H9 (cell line): ENCODE data around the gene AIF1L. TPM values are rescaled to one million over a fixed set of nuclear protein-coding genes. Genes with fewer than 3 reads are reported as not detected.

Source experiments
- DNase-seq: peaks from one replicate; pipeline ENCODE4 v3.0.0-alpha.2; 2017
- H2AFZ ChIP-seq: one replicate; pipeline ENCODE4 v1.6.1; 2013; ENCODE audit warnings: mild to moderate bottlenecking, low read length, control low read depth, moderate library complexity
- H2AK5ac ChIP-seq: 2 replicates; pipeline ENCODE4 v1.6.1; 2013; ENCODE audit warnings: low read length, control low read depth, mixed read lengths; ENCODE audit not compliant: insufficient read length
- H2BK120ac ChIP-seq: one replicate; pipeline ENCODE4 v1.6.1; 2013; ENCODE audit warnings: low read depth, mild to moderate bottlenecking, low read length, control low read depth, inconsistent platforms; ENCODE audit not compliant: poor library complexity, severe bottlenecking
- H2BK12ac ChIP-seq: 2 replicates; pipeline ENCODE4 v1.6.1; 2013; ENCODE audit warnings: low read length, control low read depth, mixed read lengths, low read depth; ENCODE audit not compliant: insufficient read length
- H2BK15ac ChIP-seq: 2 replicates; pipeline ENCODE4 v1.6.1; 2013; ENCODE audit warnings: low read depth, low read length, control low read depth
- H2BK20ac ChIP-seq: one replicate; pipeline ENCODE4 v1.6.1; 2013; ENCODE audit warnings: low read depth, mild to moderate bottlenecking, low read length, control low read depth, inconsistent platforms; ENCODE audit not compliant: poor library complexity, severe bottlenecking
- H2BK5ac ChIP-seq: 2 replicates; pipeline ENCODE4 v1.6.1; 2013; ENCODE audit warnings: low read length, control low read depth, mixed read lengths; ENCODE audit not compliant: insufficient read length
- H3K14ac ChIP-seq: 2 replicates; pipeline ENCODE4 v1.6.1; 2013; ENCODE audit warnings: low read length, control low read depth; ENCODE audit not compliant: insufficient read depth
- H3K18ac ChIP-seq: 2 replicates; pipeline ENCODE4 v1.6.1; 2013; ENCODE audit warnings: low read depth, mild to moderate bottlenecking, mixed read lengths, low read length, control low read depth; ENCODE audit not compliant: insufficient read length
- H3K23ac ChIP-seq: 2 replicates; pipeline ENCODE4 v1.6.1; 2013; ENCODE audit warnings: low read length, control low read depth, mixed read lengths, low read depth; ENCODE audit not compliant: insufficient read length
- H3K23me2 ChIP-seq: 2 replicates; pipeline ENCODE4 v1.6.1; 2013; ENCODE audit warnings: low read depth, mild to moderate bottlenecking, mixed read lengths, low read length, control low read depth; ENCODE audit not compliant: insufficient read length, poor library complexity, severe bottlenecking
- H3K27ac ChIP-seq: 2 replicates; pipeline ENCODE4 v1.5.1; 2013; ENCODE audit warnings: low read length, control low read depth, mixed read lengths, low read depth; ENCODE audit not compliant: insufficient read length
- H3K27me3 ChIP-seq: 2 replicates; pipeline ENCODE4 v1.6.1; 2013; ENCODE audit warnings: low read length, control low read depth, inconsistent platforms; ENCODE audit not compliant: insufficient read depth
- H3K4ac ChIP-seq: 2 replicates; pipeline ENCODE4 v1.6.1; 2013; ENCODE audit warnings: low read depth, mild to moderate bottlenecking, control low read depth, inconsistent platforms, low read length, moderate library complexity
- H3K4me1 ChIP-seq: 2 replicates; pipeline ENCODE4 v1.6.1; 2013; ENCODE audit warnings: low read length, control low read depth, inconsistent platforms; ENCODE audit not compliant: insufficient read depth
- H3K4me2 ChIP-seq: 2 replicates; pipeline ENCODE4 v1.6.1; 2013; ENCODE audit warnings: low read length, control low read depth, mixed read lengths; ENCODE audit not compliant: insufficient read length, insufficient read depth
- H3K56ac ChIP-seq: 2 replicates; pipeline ENCODE4 v1.6.1; 2013; ENCODE audit warnings: low read depth, mild to moderate bottlenecking, mixed read lengths, low read length, control low read depth; ENCODE audit not compliant: insufficient read length
- H3K79me1 ChIP-seq: 2 replicates; pipeline ENCODE4 v1.6.1; 2013; ENCODE audit warnings: low read depth, mild to moderate bottlenecking, moderate library complexity, low read length, control low read depth, inconsistent platforms; ENCODE audit not compliant: insufficient read depth, poor library complexity, severe bottlenecking
- H3K79me2 ChIP-seq: 2 replicates; pipeline ENCODE4 v1.6.1; 2013; ENCODE audit warnings: low read length, control low read depth, inconsistent platforms; ENCODE audit not compliant: insufficient read depth
- H3K9ac ChIP-seq: 2 replicates; pipeline ENCODE4 v1.6.1; 2013; ENCODE audit warnings: low read length, control low read depth, mixed read lengths; ENCODE audit not compliant: insufficient read length; ENCODE audit errors: extremely low read depth
- H3K9me3 ChIP-seq: one replicate; pipeline ENCODE4 v1.6.1; 2013; ENCODE audit warnings: low read depth, low read length, inconsistent platforms; ENCODE audit not compliant: control insufficient read depth
- H3T11ph ChIP-seq: one replicate; pipeline ENCODE4 v1.6.1; 2013; ENCODE audit warnings: mild to moderate bottlenecking, low read length, control low read depth, inconsistent platforms
- H4K20me1 ChIP-seq: one replicate; pipeline ENCODE4 v1.6.1; 2013; ENCODE audit not compliant: control insufficient read depth, insufficient read length, insufficient read depth
- H4K5ac ChIP-seq: 2 replicates; pipeline ENCODE4 v1.6.1; 2013; ENCODE audit warnings: low read depth, mild to moderate bottlenecking, mixed read lengths, low read length, control low read depth; ENCODE audit not compliant: insufficient read length
- H4K8ac ChIP-seq: replicated peaks from 2 replicates; pipeline ENCODE4 v1.6.1; 2013; ENCODE audit warnings: low read length, control low read depth, mixed read lengths, low read depth; ENCODE audit not compliant: insufficient read length
- H4K91ac ChIP-seq: 2 replicates; pipeline ENCODE4 v1.6.1; 2013; ENCODE audit warnings: low read depth, mild to moderate bottlenecking, moderate library complexity, mixed read lengths, low read length, control low read depth; ENCODE audit not compliant: insufficient read length
- H3K27ac Mint-ChIP-seq, 3 experiments: 2 replicates in 2 of 3; 3 replicates in 1 of 3; pipeline ENCODE4 v1.8.0; 2020 to 2021; ENCODE audit warnings: mixed read lengths in 3 of 3, mild to moderate bottlenecking in 1 of 3, moderate library complexity in 1 of 3
- H3K27me3 Mint-ChIP-seq: 2 replicates; pipeline ENCODE4 v1.8.0; 2021; ENCODE audit warnings: low read depth, mild to moderate bottlenecking, moderate library complexity, mixed read lengths
- H3K36me3 Mint-ChIP-seq, 3 experiments: 2 replicates in 2 of 3; 3 replicates in 1 of 3; pipeline ENCODE4 v1.8.0; 2020 to 2021; ENCODE audit warnings: low read depth in 3 of 3, mixed read lengths in 3 of 3; ENCODE audit not compliant: insufficient read depth in 1 of 3
- H3K4me1 Mint-ChIP-seq, 2 experiments: 2 replicates each; pipeline ENCODE4 v1.8.0; 2020; ENCODE audit warnings: mixed read lengths in 2 of 2
- H3K4me3 Mint-ChIP-seq, 2 experiments: 2 replicates in 1 of 2; 3 replicates in 1 of 2; pipeline ENCODE4 v1.8.0; 2020 to 2021; ENCODE audit warnings: mild to moderate bottlenecking in 2 of 2, mixed read lengths in 2 of 2, moderate library complexity in 1 of 2
- H3K9me3 Mint-ChIP-seq, 2 experiments: 2 replicates in 1 of 2; 3 replicates in 1 of 2; pipeline ENCODE4 v1.8.0; 2020; ENCODE audit warnings: mild to moderate bottlenecking in 2 of 2, mixed read lengths in 2 of 2, moderate library complexity in 1 of 2
- CTCF ChIP-seq: fragments of 200-600 bp; sonication (generic); conservative IDR thresholded peaks from 3 replicates; pipeline ENCODE4 v1.8.0; 2021; ENCODE audit warnings: antibody characterized with exemption, mild to moderate bottlenecking
- WGBS: extraction: QIAGEN DNeasy Blood & Tissue Kit; methylation state at CpG from one replicate; pipeline ENCODE4 v1.1.7; 2013; ENCODE audit warnings: missing lambda C conversion rate, low lambda C conversion rate, mixed read lengths; ENCODE audit not compliant: insufficient read length; ENCODE audit errors: extremely low coverage; 5-methylcytosine and 5-hydroxymethylcytosine counted together
- total RNA-seq: library from RNA; stranded (reverse); gene quantifications from 2 replicates; pipeline ENCODE4 v1.2.1, GENCODE V29; 2021

Gene AIF1L
- total RNA-seq, 1 experiment from 2014 or later: 122 TPM

- Histone ChIP-seq H2BK15ac (no peak overlapping the region), H3K27ac (no peak overlapping the region), H3T11ph (no peak overlapping the region), H4K5ac (no peak overlapping the region), H2BK5ac (no peak overlapping the region), H3K4ac (no peak overlapping the region), H3K4me1 (no peaks in the 10 kb centered on the region), H4K8ac (no peak overlapping the region), H2AK5ac (no peak overlapping the region), H2AFZ (no peak overlapping the region), H3K79me2 (no peaks in the 10 kb centered on the region), H2BK12ac (no peak overlapping the region), H3K56ac (no peak overlapping the region), H3K9ac (no peak overlapping the region), H3K79me1 (no peaks in the 10 kb centered on the region), H3K9me3 (no peaks in the 10 kb centered on the region), H3K14ac (no peak overlapping the region), H4K20me1 (no peaks in the 10 kb centered on the region), H3K18ac (no peak overlapping the region), H3K23me2 (no peaks in the 10 kb centered on the region), H3K4me2 (no peak overlapping the region), H2BK20ac (no peak overlapping the region), H4K91ac (no peak overlapping the region), H2BK120ac (no peak overlapping the region), H3K27me3 (no peaks in the 10 kb centered on the region), H3K23ac (no peak overlapping the region)
- Mint-ChIP-seq H3K4me1 (peaks cover 0 to 11% of the 10 kb centered on the region in 2 experiments; a peak in 2 of 4 replicates), H3K27ac (peak overlapping the region in 1 of 3 experiments; percentile 25; a peak in 2 of 7 replicates), H3K4me3 (no peak overlapping the region), H3K27me3 (no peaks in the 10 kb centered on the region), H3K36me3 (peaks cover 29 to 90% (median 78%) of the 10 kb centered on the region in 3 experiments; a peak in 6 of 7 replicates), H3K9me3 (no peaks in the 10 kb centered on the region)
- TF ChIP-seq CTCF: no peak
- DNase-seq: no peak
- whole genome bisulfite sequencing: no CpG with 5 or more reads among the region's 3 CpGs
Observed at GRCh38 chr9:131144201-131144600, 47.9 kb downstream of the AIF1L start.
